Panc1 (cell line): ENCODE measurements around the gene EMX2. TPM values are rescaled to one million over a fixed set of nuclear protein-coding genes. Genes with fewer than 3 reads are reported as not detected.

ENCODE experiments used
- ATAC-seq: fragments of 200-7000 bp; cut with Tn5 transposase; 2 replicates; pipeline ENCODE4 v1.9.1; 2020; ENCODE audit warnings: mild to moderate bottlenecking, moderate library complexity
- BruUV-seq: library from RNA; stranded (reverse); fragments of 400-500 nt; replicated peaks from 2 replicates; lab custom pipeline; 2021; lab: Mats Ljungman, UMichigan
- CTCF ChIA-PET: fragments of 300-600 bp; sonication (Branson Sonifier 250); formaldehyde crosslinking; loops from one replicate; lab custom pipeline; 2022; ENCODE audit warnings: antibody characterized with exemption; lab: Charles Lee
- POLR2A ChIA-PET: fragments of 300-600 bp; sonication (Branson Sonifier 250); formaldehyde crosslinking; loops from one replicate; lab custom pipeline; 2022; ENCODE audit warnings: antibody characterized with exemption; lab: Charles Lee
- DNase-seq: peaks from one replicate; pipeline ENCODE4 v3.0.0-alpha.2; 2010; ENCODE audit warnings: low read depth, low spot score
- H3K27ac ChIP-seq: 2 replicates; pipeline ENCODE4 v1.5.1; 2011; ENCODE audit warnings: mild to moderate bottlenecking, low read length, inconsistent platforms
- H3K27me3 ChIP-seq: fragments of 200-500 bp; sonication (Bioruptor generic); 2 replicates; pipeline ENCODE4 v1.6.0; 2014; ENCODE audit warnings: low read length, inconsistent platforms; ENCODE audit not compliant: control insufficient read depth, insufficient read depth
- H3K36me3 ChIP-seq: fragments of 200-500 bp; sonication (Bioruptor generic); 2 replicates; pipeline ENCODE4 v1.5.1; 2014; ENCODE audit warnings: inconsistent platforms, mild to moderate bottlenecking, low read length, moderate library complexity; ENCODE audit not compliant: control insufficient read depth, insufficient read depth
- H3K4me1 ChIP-seq: 2 replicates; pipeline ENCODE4 v1.5.1; 2011; ENCODE audit warnings: inconsistent platforms, mild to moderate bottlenecking, low read length, moderate library complexity; ENCODE audit not compliant: control insufficient read depth, insufficient read depth
- H3K4me3 ChIP-seq, 2 experiments: 2 replicates each; pipeline ENCODE4 v1.5.1; 2011 to 2012; ENCODE audit warnings: low read depth in 2 of 2, low read length in 2 of 2, mild to moderate bottlenecking in 2 of 2, inconsistent platforms in 1 of 2, moderate library complexity in 1 of 2
- H3K9me3 ChIP-seq: fragments of 200-500 bp; sonication (Bioruptor generic); 2 replicates; pipeline ENCODE4 v1.5.1; 2014; ENCODE audit warnings: low read depth, mild to moderate bottlenecking, inconsistent platforms, low read length, moderate library complexity; ENCODE audit not compliant: control insufficient read depth, insufficient read depth
- POLR2AphosphoS5 ChIP-seq: IDR thresholded peaks from 2 replicates; pipeline ENCODE4 v1.6.1; 2012; ENCODE audit warnings: mild to moderate bottlenecking, low read depth, low read length, moderate library complexity
- SIN3A ChIP-seq: IDR thresholded peaks from 2 replicates; pipeline ENCODE4 v1.6.1; 2012; ENCODE audit warnings: low read depth, mild to moderate bottlenecking, low read length, moderate library complexity, borderline replicate concordance; ENCODE audit not compliant: insufficient read depth
- TCF7L2 ChIP-seq: IDR thresholded peaks from 2 replicates; pipeline ENCODE4 v1.6.1; 2011; ENCODE audit warnings: mild to moderate bottlenecking, low read depth, low read length, inconsistent platforms
- in situ Hi-C: cut with HindIII; loops from 2 replicates; pipeline ENCODE4 v1.10.0; 2016; ENCODE audit warnings: low sequenced_read_pairs, low pct_unique_long_range_greater_than_20kb
- intact Hi-C: fragments of 100-400 bp; cut with micrococcal nuclease; formaldehyde crosslinking; loops from one replicate; pipeline ENCODE4 v1.10.0; 2022; ENCODE audit not compliant: unreplicated experiment
- total RNA-seq: library from RNA; stranded (reverse); gene quantifications from one replicate; pipeline ENCODE4 v1.2.1, GENCODE V29; 2021; ENCODE audit not compliant: unreplicated experiment
- TF ChIP-seq, protein P1 (sequence below), 2 experiments: IDR thresholded peaks; 2 replicates each; pipeline ENCODE4 v1.6.1; 2011 to 2012; ENCODE audit warnings: low read depth in 2 of 2, control low read depth in 1 of 2, low read length in 1 of 2, mild to moderate bottlenecking in 1 of 2, moderate library complexity in 1 of 2; ENCODE audit not compliant: insufficient read depth in 1 of 2
- TF ChIP-seq, protein P2 (sequence below): fragments of 450-650 bp; IDR thresholded peaks from 2 replicates; pipeline ENCODE4 v1.5.1; 2017; ENCODE audit warnings: mild to moderate bottlenecking

EMX2 gene
- total RNA-seq, 1 experiment from 2014 or later, result not detected

DNA sequence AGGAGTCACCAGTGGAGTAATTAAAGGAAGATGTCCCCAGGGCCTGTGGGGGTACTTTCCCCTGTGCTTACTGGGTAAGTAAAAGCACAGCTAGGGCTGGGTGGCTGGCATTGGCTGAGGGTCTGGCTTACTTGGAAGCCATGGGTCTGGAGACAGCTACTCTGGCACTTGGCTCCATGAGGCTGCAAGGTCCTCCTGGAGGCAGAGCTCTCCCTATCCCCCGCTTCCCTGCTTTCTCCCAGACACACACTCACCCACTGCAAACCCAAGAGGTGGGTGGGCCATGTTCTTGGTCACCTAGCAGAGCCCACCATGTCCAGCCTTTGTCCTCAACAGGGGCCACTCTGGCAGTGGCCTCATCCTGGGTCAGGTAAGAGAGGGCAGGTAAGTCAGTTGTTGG is 13.3 kb downstream of the EMX2 start:
- ChIA-PET CTCF (no interaction called here), POLR2A (no interaction called here)
- in situ Hi-C loops (no loop called here), intact Hi-C loops (no loop called here)
- TF ChIP-seq, protein P1, sequence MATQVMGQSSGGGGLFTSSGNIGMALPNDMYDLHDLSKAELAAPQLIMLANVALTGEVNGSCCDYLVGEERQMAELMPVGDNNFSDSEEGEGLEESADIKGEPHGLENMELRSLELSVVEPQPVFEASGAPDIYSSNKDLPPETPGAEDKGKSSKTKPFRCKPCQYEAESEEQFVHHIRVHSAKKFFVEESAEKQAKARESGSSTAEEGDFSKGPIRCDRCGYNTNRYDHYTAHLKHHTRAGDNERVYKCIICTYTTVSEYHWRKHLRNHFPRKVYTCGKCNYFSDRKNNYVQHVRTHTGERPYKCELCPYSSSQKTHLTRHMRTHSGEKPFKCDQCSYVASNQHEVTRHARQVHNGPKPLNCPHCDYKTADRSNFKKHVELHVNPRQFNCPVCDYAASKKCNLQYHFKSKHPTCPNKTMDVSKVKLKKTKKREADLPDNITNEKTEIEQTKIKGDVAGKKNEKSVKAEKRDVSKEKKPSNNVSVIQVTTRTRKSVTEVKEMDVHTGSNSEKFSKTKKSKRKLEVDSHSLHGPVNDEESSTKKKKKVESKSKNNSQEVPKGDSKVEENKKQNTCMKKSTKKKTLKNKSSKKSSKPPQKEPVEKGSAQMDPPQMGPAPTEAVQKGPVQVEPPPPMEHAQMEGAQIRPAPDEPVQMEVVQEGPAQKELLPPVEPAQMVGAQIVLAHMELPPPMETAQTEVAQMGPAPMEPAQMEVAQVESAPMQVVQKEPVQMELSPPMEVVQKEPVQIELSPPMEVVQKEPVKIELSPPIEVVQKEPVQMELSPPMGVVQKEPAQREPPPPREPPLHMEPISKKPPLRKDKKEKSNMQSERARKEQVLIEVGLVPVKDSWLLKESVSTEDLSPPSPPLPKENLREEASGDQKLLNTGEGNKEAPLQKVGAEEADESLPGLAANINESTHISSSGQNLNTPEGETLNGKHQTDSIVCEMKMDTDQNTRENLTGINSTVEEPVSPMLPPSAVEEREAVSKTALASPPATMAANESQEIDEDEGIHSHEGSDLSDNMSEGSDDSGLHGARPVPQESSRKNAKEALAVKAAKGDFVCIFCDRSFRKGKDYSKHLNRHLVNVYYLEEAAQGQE (IDR thresholded peaks at IDR 0.05; ENCODE audit: insufficient read depth in 1 of 2, low read depth in 2 of 2, low read length in 1 of 2), result no peak
- Histone ChIP-seq H3K4me3 (no peak overlapping the region), H3K27me3 (peaks cover 30% of the 10 kb centered on the region), H3K4me1 (no peaks in the 10 kb centered on the region), H3K36me3 (no peaks in the 10 kb centered on the region; the same call in 1 of the 2 replicates), H3K27ac (no peak overlapping the region), H3K9me3 (no peaks in the 10 kb centered on the region)
- no TSS peak for BruUV-seq
- no peak for ATAC-seq
- no peak for DNase-seq

DNA sequence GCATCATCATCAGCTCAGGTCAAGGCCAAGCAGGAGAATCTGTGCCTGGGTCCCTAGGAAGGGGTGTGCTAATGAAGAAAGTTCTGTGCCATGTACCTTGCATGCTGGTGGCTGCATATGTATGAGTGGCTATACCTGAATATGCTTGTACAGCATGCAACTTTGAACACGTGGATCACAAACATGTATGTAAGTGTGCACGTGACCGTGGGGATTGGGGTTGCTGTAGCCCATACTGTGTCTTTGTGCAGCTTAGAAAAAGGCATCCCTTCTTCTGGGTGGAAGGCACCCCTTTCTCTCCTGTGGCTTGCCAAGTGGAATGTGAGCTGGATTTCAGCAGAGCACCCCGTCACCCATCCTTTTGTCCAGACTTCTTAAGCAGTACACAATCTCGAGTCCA is 13.8 kb downstream of the EMX2 start:
- H3K36me3 ChIP-seq, result no peaks in the 10 kb centered on the region; the same call in 1 of the 2 replicates
- no peak for TF ChIP-seq POLR2AphosphoS5
- TF ChIP-seq TCF7L2, result no peak
- TF ChIP-seq, protein P1 (IDR thresholded peaks at IDR 0.05; ENCODE audit: insufficient read depth in 1 of 2, low read depth in 2 of 2, low read length in 1 of 2), result no peak
- TF ChIP-seq SIN3A, result no peak
- TF ChIP-seq, protein P2, sequence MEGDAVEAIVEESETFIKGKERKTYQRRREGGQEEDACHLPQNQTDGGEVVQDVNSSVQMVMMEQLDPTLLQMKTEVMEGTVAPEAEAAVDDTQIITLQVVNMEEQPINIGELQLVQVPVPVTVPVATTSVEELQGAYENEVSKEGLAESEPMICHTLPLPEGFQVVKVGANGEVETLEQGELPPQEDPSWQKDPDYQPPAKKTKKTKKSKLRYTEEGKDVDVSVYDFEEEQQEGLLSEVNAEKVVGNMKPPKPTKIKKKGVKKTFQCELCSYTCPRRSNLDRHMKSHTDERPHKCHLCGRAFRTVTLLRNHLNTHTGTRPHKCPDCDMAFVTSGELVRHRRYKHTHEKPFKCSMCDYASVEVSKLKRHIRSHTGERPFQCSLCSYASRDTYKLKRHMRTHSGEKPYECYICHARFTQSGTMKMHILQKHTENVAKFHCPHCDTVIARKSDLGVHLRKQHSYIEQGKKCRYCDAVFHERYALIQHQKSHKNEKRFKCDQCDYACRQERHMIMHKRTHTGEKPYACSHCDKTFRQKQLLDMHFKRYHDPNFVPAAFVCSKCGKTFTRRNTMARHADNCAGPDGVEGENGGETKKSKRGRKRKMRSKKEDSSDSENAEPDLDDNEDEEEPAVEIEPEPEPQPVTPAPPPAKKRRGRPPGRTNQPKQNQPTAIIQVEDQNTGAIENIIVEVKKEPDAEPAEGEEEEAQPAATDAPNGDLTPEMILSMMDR, result no peak
- H3K27me3 ChIP-seq, result peaks cover 25% of the 10 kb centered on the region
- in situ Hi-C loops, result no loop called here
- H3K4me1 ChIP-seq, result no peaks in the 10 kb centered on the region
- ATAC-seq (no peak), DNase-seq (no peak)
- ChIA-PET POLR2A (no interaction called here), CTCF (no interaction called here)
- no peak overlapping the region for H3K27ac ChIP-seq
- no TSS peak for BruUV-seq
- H3K4me3 ChIP-seq, result no peak overlapping the region
- H3K9me3 ChIP-seq, result no peaks in the 10 kb centered on the region
- intact Hi-C loops, result no loop called here
